ENCODE results near the gene ARF1.

GRCh38 chr1:228114827-228115226 lies 32.3 kb downstream of the ARF1 start:
- TF ChIP-seq POLR2A (IDR thresholded peaks at IDR 0.05; ENCODE audit: low read length) (no peak), GATA1 (IDR thresholded peaks at IDR 0.05; ENCODE audit: low read depth, low read length) (no peak)

All from erythroblast (primary cell).